H1 (cell line): ENCODE data around the gene P2RX6. TPM values are rescaled to one million over a fixed set of nuclear protein-coding genes. Genes with fewer than 3 reads are reported as not detected.

ENCODE experiments used
- BCL11A ChIP-seq, 2 experiments: IDR thresholded peaks; one replicate each; pipeline ENCODE4 v1.6.1; 2011; ENCODE audit warnings: low read depth in 2 of 2, low read length in 2 of 2, mild to moderate bottlenecking in 2 of 2
- CTCF ChIP-seq, 3 experiments: IDR thresholded peaks; 1 replicate in 2 of 3; 2 replicates in 1 of 3; pipeline versions ENCODE4 v1.5.1 to v1.6.1; 2011; ENCODE audit warnings: low read length in 3 of 3, mild to moderate bottlenecking in 3 of 3, inconsistent platforms in 2 of 3, low read depth in 1 of 3, moderate library complexity in 1 of 3; ENCODE audit not compliant: insufficient read depth in 1 of 3; ENCODE audit errors: control extremely low read depth in 1 of 3
- GTF2F1 ChIP-seq: IDR thresholded peaks from 2 replicates; pipeline ENCODE4 v1.6.1; 2012; ENCODE audit warnings: low read depth, low read length, improper control_type of control experiment, borderline replicate concordance
- RAD21 ChIP-seq, 2 experiments: IDR thresholded peaks in 1 of 2; conservative IDR thresholded peaks in 1 of 2; 2 replicates each; pipeline ENCODE4 v1.6.1; 2011; ENCODE audit warnings: low read depth in 2 of 2, low read length in 2 of 2, improper control_type of control experiment in 1 of 2, inconsistent platforms in 1 of 2, mild to moderate bottlenecking in 1 of 2, moderate library complexity in 1 of 2
- RNF2 ChIP-seq: fragments of 200-900, 300-1000 bp; sonication (generic); IDR thresholded peaks from 2 replicates; pipeline ENCODE4 v1.7.1; 2016; ENCODE audit warnings: borderline replicate concordance, low read depth, mild to moderate bottlenecking, antibody characterized with exemption, low read length; ENCODE audit not compliant: poor library complexity, severe bottlenecking; ENCODE audit errors: missing control alignments
- TAF7 ChIP-seq: optimal IDR thresholded peaks from 2 replicates; pipeline ENCODE3; 2011; ENCODE audit warnings: low read depth, mild to moderate bottlenecking, inconsistent platforms, low read length, moderate library complexity, borderline replicate concordance
- YY1 ChIP-seq: IDR thresholded peaks from 2 replicates; pipeline ENCODE4 v1.6.1; 2011; ENCODE audit warnings: low read depth, mild to moderate bottlenecking, low read length
- polyA plus RNA-seq, 7 experiments: library from polyadenylated mRNA; depleted of rRNA in 3 of 7; stranded (reverse) in 5 of 7; unstranded in 2 of 7; fragments of >200 nt in 5 of 7; fragments of 200-250 nt in 2 of 7; gene quantifications; 1 replicate in 5 of 7; 2 replicates in 1 of 7; 4 replicates in 1 of 7; pipeline versions ENCODE4 v1.2.1 to v1.2.3, GENCODE V29; 2011 to 2013; ENCODE audit warnings: missing spikeins in 2 of 7, mixed read lengths in 2 of 7
- total RNA-seq: library from RNA; stranded (reverse); fragmentation: NEBNext Ultra II Directional; extraction: Animal tissue kit (Norgen Biotek cat#: 25700); gene quantifications from 2 replicates; pipeline ENCODE4 v1.2.1, GENCODE V29; 2021

Gene P2RX6
- total and polyA plus RNA-seq, 2 of the 8 experiments (the other 6 are each of a cell fraction or from before 2014, with no cell fraction given): 0.09 TPM; not detected in 1

GRCh38 chr22:21070690-21071615, 56.0 kb downstream of the P2RX6 start (continued):
- TF ChIP-seq TAF7: no peak
- TF ChIP-seq RNF2: no peak
- no peak for TF ChIP-seq YY1
- no peak for TF ChIP-seq GTF2F1
- no peak for TF ChIP-seq CTCF (IDR thresholded peaks at IDR 0.05; ENCODE audit: control extremely low read depth in 1 of 3, insufficient read depth in 1 of 3, low read depth in 1 of 3, low read length in 3 of 3)
- no peak for TF ChIP-seq RAD21 (IDR thresholded peaks at IDR 0.05 in 1 of 2, conservative IDR thresholded peaks at IDR 0.05 in 1 of 2; ENCODE audit: low read depth in 2 of 2, low read length in 2 of 2)
- TF ChIP-seq BCL11A (IDR thresholded peaks at IDR 0.05; ENCODE audit: low read depth in 2 of 2, low read length in 2 of 2): no peak
